HEK293T (cell line): ENCODE data around the gene ICAM4.

Experiments used
- BHLHE40 ChIP-seq: fragments of 450-650 bp; IDR thresholded peaks from 2 replicates; pipeline ENCODE4 v1.6.1; 2016; ENCODE audit warnings: mild to moderate bottlenecking, moderate library complexity, borderline replicate concordance
- FOXK2 ChIP-seq: fragments of 450-650 bp; IDR thresholded peaks from 2 replicates; pipeline ENCODE4 v1.6.1; 2016; ENCODE audit warnings: mild to moderate bottlenecking
- FOXM1 ChIP-seq: fragments of 450-650 bp; IDR thresholded peaks from 2 replicates; pipeline ENCODE4 v1.6.1; 2017; ENCODE audit warnings: mild to moderate bottlenecking, borderline replicate concordance
- LEF1 ChIP-seq: fragments of 450-650 bp; IDR thresholded peaks from 2 replicates; pipeline ENCODE4 v1.6.1; 2017; ENCODE audit warnings: mild to moderate bottlenecking, borderline replicate concordance
- SUZ12 ChIP-seq: fragments of 450-650 bp; IDR thresholded peaks from 2 replicates; pipeline ENCODE4 v1.6.1; 2016; ENCODE audit warnings: mild to moderate bottlenecking
- ZNF384 ChIP-seq: fragments of 450-650 bp; IDR thresholded peaks from 2 replicates; pipeline ENCODE4 v1.6.1; 2016
- TF ChIP-seq, protein P1 (sequence below): fragments of 450-650 bp; IDR thresholded peaks from 2 replicates; pipeline ENCODE4 v1.6.1; 2016

GRCh38 chr19:10333758-10334587 is 47.2 kb downstream of the ICAM4 start:
- TF ChIP-seq FOXM1 = no peak
- TF ChIP-seq LEF1 = no peak
- TF ChIP-seq BHLHE40 = no peak
- TF ChIP-seq SUZ12 = no peak
- TF ChIP-seq, protein P1, sequence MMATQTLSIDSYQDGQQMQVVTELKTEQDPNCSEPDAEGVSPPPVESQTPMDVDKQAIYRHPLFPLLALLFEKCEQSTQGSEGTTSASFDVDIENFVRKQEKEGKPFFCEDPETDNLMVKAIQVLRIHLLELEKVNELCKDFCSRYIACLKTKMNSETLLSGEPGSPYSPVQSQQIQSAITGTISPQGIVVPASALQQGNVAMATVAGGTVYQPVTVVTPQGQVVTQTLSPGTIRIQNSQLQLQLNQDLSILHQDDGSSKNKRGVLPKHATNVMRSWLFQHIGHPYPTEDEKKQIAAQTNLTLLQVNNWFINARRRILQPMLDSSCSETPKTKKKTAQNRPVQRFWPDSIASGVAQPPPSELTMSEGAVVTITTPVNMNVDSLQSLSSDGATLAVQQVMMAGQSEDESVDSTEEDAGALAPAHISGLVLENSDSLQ = no peak; the same call in 1 of the 2 replicates
- TF ChIP-seq ZNF384 = no peak
- no peak for TF ChIP-seq FOXK2
